Keratinocyte (primary cell): Measurements from ENCODE around the gene GRHL3. TPM values are rescaled to one million over a fixed set of nuclear protein-coding genes. Genes with fewer than 3 reads are reported as not detected.

Experiments
- DNase-seq: peaks from one replicate; pipeline ENCODE4 v3.0.0-alpha.2; 2011; ENCODE audit warnings: low read depth, missing footprints, low spot score
- FAIRE-seq: peaks from 2 replicates; lab custom pipeline; 2011; peaks lifted over from hg19 to GRCh38; lab: Jason Lieb, UNC
- H2AFZ ChIP-seq: 2 replicates; pipeline ENCODE4 v1.6.0; 2012; ENCODE audit warnings: low read length, control low read depth, inconsistent platforms; ENCODE audit not compliant: control insufficient read depth
- H3K27ac ChIP-seq: 2 replicates; pipeline ENCODE4 v1.5.1; 2011; ENCODE audit warnings: low read length; ENCODE audit not compliant: control insufficient read depth, insufficient read depth
- H3K27me3 ChIP-seq: 3 replicates; pipeline ENCODE4 v1.6.0; 2011; ENCODE audit warnings: low read length; ENCODE audit not compliant: control insufficient read depth, insufficient read depth; ENCODE audit errors: extremely low read depth
- H3K36me3 ChIP-seq, 2 experiments: 2 replicates in 1 of 2; 3 replicates in 1 of 2; pipeline ENCODE4 v1.5.1; 2011; ENCODE audit warnings: low read length in 2 of 2, mild to moderate bottlenecking in 1 of 2; ENCODE audit not compliant: control insufficient read depth in 2 of 2, insufficient read depth in 2 of 2; ENCODE audit errors: extremely low read depth in 1 of 2
- H3K4me1 ChIP-seq: 3 replicates; pipeline ENCODE4 v1.5.1; 2011; ENCODE audit warnings: low read length; ENCODE audit not compliant: control insufficient read depth, insufficient read depth; ENCODE audit errors: extremely low read depth
- H3K4me2 ChIP-seq: 3 replicates; pipeline ENCODE4 v1.6.0; 2011; ENCODE audit warnings: low read depth, low read length; ENCODE audit not compliant: control insufficient read depth, insufficient read depth; ENCODE audit errors: extremely low read depth
- H3K4me3 ChIP-seq, 3 experiments: fragments of 200-600 bp in 1 of 3; sonication (generic) in 1 of 3; 2 replicates in 2 of 3; 3 replicates in 1 of 3; pipeline ENCODE4 v1.5.1; 2011 to 2016; ENCODE audit warnings: low read length in 3 of 3, mild to moderate bottlenecking in 3 of 3, control low read depth in 2 of 3, inconsistent platforms in 1 of 3, low read depth in 1 of 3, mixed read lengths in 1 of 3, mixed run types in 1 of 3, moderate library complexity in 1 of 3; ENCODE audit not compliant: control insufficient read depth in 2 of 3, insufficient read depth in 2 of 3; ENCODE audit errors: extremely low read depth in 1 of 3
- H3K79me2 ChIP-seq: 2 replicates; pipeline ENCODE4 v1.6.0; 2012; ENCODE audit warnings: low read length; ENCODE audit not compliant: control insufficient read depth, insufficient read depth
- H3K9ac ChIP-seq: 3 replicates; pipeline ENCODE4 v1.6.0; 2011; ENCODE audit warnings: low read length; ENCODE audit not compliant: control insufficient read depth, insufficient read depth; ENCODE audit errors: extremely low read depth
- H3K9me1 ChIP-seq: 3 replicates; pipeline ENCODE4 v1.6.0; 2011; ENCODE audit warnings: low read length; ENCODE audit not compliant: control insufficient read depth, insufficient read depth; ENCODE audit errors: extremely low read depth
- H3K9me3 ChIP-seq: 2 replicates; pipeline ENCODE4 v1.5.1; 2012; ENCODE audit warnings: low read depth, low read length; ENCODE audit not compliant: control insufficient read depth
- H4K20me1 ChIP-seq: 3 replicates; pipeline ENCODE4 v1.6.0; 2011; ENCODE audit warnings: low read length; ENCODE audit not compliant: control insufficient read depth, insufficient read depth; ENCODE audit errors: extremely low read depth
- EZH2 ChIP-seq: IDR thresholded peaks from one replicate; pipeline ENCODE4 v1.6.1; 2012; ENCODE audit warnings: inconsistent platforms, mild to moderate bottlenecking, low read length, moderate library complexity
- dilution Hi-C: fragments of 300-500 bp; cut with MboI; formaldehyde crosslinking; loops from one replicate; pipeline ENCODE4 v1.7.0; 2020; ENCODE audit warnings: low sequenced_read_pairs; ENCODE audit not compliant: extremely low pct_ligation_motif_present
- polyA plus RNA-seq, 5 experiments: library from polyadenylated mRNA; depleted of rRNA in 3 of 5; stranded (reverse) in 3 of 5; stranded (forward) in 1 of 5; unstranded in 1 of 5; fragments of >200 nt; gene quantifications; 1 replicate in 1 of 5; 2 replicates in 3 of 5; 3 replicates in 1 of 5; pipeline versions ENCODE4 v1.2.1 to v1.2.3, GENCODE V29; 2011 to 2012; ENCODE audit warnings: missing spikeins in 2 of 5, low read depth in 1 of 5, low replicate concordance in 1 of 5
- TF ChIP-seq, protein P1 (sequence below), 3 experiments: IDR thresholded peaks in 1 of 3; conservative IDR thresholded peaks in 1 of 3; optimal IDR thresholded peaks in 1 of 3; 2 replicates in 2 of 3; 3 replicates in 1 of 3; pipeline versions ENCODE3 to v1.5.1; 2011; ENCODE audit warnings: low read length in 3 of 3, mild to moderate bottlenecking in 3 of 3, moderate library complexity in 2 of 3, control low read depth in 1 of 3, inconsistent platforms in 1 of 3; ENCODE audit not compliant: insufficient read depth in 2 of 3; ENCODE audit errors: extremely low read depth in 1 of 3

GRHL3 gene
- polyA plus RNA-seq, 1 donor (not counting 4 experiments of a cell fraction or from before 2014, with no cell fraction given), result 13.0 TPM

DNA sequence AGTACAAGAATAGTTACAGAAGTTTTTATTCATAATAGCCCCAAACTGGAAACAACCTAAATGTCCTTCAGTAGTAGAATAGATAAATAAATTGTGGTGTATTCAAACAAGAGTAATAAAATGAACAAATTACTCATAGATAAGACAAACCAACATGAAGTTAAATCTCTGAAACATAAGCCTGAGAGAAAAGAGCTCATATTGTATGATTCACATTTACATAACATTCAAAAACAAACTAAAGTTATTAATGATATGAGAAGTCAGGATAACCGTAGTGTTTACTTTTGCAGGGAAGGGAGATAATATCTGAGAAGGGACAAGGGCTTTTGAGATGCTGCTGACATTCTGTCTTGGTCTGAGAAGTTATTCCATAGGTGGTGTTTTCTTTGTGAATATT lies 80.9 kb downstream of the GRHL3 start:
- H3K4me1 ChIP-seq, result no peaks in the 10 kb centered on the region
- no peak overlapping the region for H2AFZ ChIP-seq
- FAIRE-seq (no peak), DNase-seq (no peak)
- no peak overlapping the region for H3K4me2 ChIP-seq
- H4K20me1 ChIP-seq, result no peaks in the 10 kb centered on the region
- dilution Hi-C loops, result no loop called here
- no peaks in the 10 kb centered on the region for H3K27me3 ChIP-seq
- no peak overlapping the region for H3K27ac ChIP-seq
- H3K9me1 ChIP-seq, result peaks cover 2% of the 10 kb centered on the region
- no peaks in the 10 kb centered on the region for H3K9me3 ChIP-seq
- no peak overlapping the region for H3K9ac ChIP-seq
- H3K4me3 ChIP-seq, result no peak overlapping the region
- TF ChIP-seq EZH2, result no peak
- TF ChIP-seq, protein P1, sequence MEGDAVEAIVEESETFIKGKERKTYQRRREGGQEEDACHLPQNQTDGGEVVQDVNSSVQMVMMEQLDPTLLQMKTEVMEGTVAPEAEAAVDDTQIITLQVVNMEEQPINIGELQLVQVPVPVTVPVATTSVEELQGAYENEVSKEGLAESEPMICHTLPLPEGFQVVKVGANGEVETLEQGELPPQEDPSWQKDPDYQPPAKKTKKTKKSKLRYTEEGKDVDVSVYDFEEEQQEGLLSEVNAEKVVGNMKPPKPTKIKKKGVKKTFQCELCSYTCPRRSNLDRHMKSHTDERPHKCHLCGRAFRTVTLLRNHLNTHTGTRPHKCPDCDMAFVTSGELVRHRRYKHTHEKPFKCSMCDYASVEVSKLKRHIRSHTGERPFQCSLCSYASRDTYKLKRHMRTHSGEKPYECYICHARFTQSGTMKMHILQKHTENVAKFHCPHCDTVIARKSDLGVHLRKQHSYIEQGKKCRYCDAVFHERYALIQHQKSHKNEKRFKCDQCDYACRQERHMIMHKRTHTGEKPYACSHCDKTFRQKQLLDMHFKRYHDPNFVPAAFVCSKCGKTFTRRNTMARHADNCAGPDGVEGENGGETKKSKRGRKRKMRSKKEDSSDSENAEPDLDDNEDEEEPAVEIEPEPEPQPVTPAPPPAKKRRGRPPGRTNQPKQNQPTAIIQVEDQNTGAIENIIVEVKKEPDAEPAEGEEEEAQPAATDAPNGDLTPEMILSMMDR (optimal IDR thresholded peaks at IDR 0.05 in 1 of 3, IDR thresholded peaks at IDR 0.05 in 1 of 3, conservative IDR thresholded peaks at IDR 0.05 in 1 of 3; ENCODE audit: extremely low read depth in 1 of 3, insufficient read depth in 2 of 3, low read length in 3 of 3), result no peak
- peaks cover 3 to 7% of the 10 kb centered on the region in 2 experiments for H3K36me3 ChIP-seq
- H3K79me2 ChIP-seq, result no peaks in the 10 kb centered on the region

DNA sequence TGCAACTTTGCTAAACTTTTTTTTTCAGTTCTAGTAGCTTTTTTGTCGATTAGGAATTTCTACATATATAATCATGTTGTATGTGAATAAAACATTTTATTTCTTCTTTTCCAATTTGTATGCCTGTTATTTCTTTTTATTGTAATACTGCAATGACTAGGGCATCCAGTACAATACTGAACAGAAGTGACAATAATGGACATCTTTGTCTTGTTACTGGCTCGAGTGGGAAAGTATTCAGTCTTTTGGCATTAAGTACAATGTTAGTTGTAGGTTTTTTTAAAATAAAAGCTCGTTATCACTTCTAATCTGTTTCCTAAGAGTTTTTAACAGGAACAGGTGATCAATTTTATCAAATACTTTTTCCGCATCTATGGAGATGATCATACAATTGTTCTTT lies 84.6 kb downstream of the GRHL3 start:
- H3K4me3 ChIP-seq, result no peak overlapping the region
- H3K9me1 ChIP-seq, result peaks cover 2% of the 10 kb centered on the region
- no peak for DNase-seq
- no peak for FAIRE-seq
- no peak overlapping the region for H3K27ac ChIP-seq
- no peaks in the 10 kb centered on the region for H3K27me3 ChIP-seq
- no peak overlapping the region for H2AFZ ChIP-seq
- peaks cover 3 to 12% of the 10 kb centered on the region in 2 experiments for H3K36me3 ChIP-seq
- no peak overlapping the region for H3K9ac ChIP-seq
- peaks cover under 1% of the 10 kb centered on the region for H3K4me1 ChIP-seq
- dilution Hi-C loops, result no loop called here
- no peak overlapping the region for H3K4me2 ChIP-seq
- H3K9me3 ChIP-seq, result peaks cover 2% of the 10 kb centered on the region
- no peak for TF ChIP-seq EZH2
- TF ChIP-seq, protein P1 (optimal IDR thresholded peaks at IDR 0.05 in 1 of 3, IDR thresholded peaks at IDR 0.05 in 1 of 3, conservative IDR thresholded peaks at IDR 0.05 in 1 of 3; ENCODE audit: extremely low read depth in 1 of 3, insufficient read depth in 2 of 3, low read length in 3 of 3), result no peak
- H3K79me2 ChIP-seq, result peaks cover 2% of the 10 kb centered on the region
- no peaks in the 10 kb centered on the region for H4K20me1 ChIP-seq

Other genes starting within 250 kb of the GRHL3 start
- gene MYOM3, start 207.2 kb upstream of the GRHL3 start, polyA plus RNA-seq, result 0.49 to 1.0 TPM (median 0.98 TPM) in 3 replicates
- 1.7 to 2.1 TPM (median 1.9 TPM) in 3 replicates for gene IL22RA1, start 176.2 kb upstream of the GRHL3 start, polyA plus RNA-seq
- 2.8 to 3.9 TPM (median 3.4 TPM) in 3 replicates for gene IFNLR1, start 132.1 kb upstream of the GRHL3 start, polyA plus RNA-seq
- gene STPG1, start 94.4 kb downstream of the GRHL3 start, polyA plus RNA-seq, result 15.3 to 16.9 TPM (median 16.6 TPM) in 3 replicates
- gene NIPAL3, start 96.4 kb downstream of the GRHL3 start, polyA plus RNA-seq, result 30.5 to 42.1 TPM (median 37.3 TPM) in 3 replicates
- gene RCAN3, start 183.5 kb downstream of the GRHL3 start, polyA plus RNA-seq, result 7.9 to 22.1 TPM (median 13.8 TPM) in 3 replicates
- gene NCMAP, start 236.7 kb downstream of the GRHL3 start, polyA plus RNA-seq, result 0.02 to 0.05 TPM in 2 of 3 replicates, not detected in the other